ENCODE data around the gene MYT1.
A peak's percentile ranks its signal among the peaks of the same experiment; 100 is the strongest.
"Not testable (repeated sequence)": the region's sequence is repeated elsewhere in the genome, so short reads cannot be mapped to it uniquely, and the experiment has no call there.

MYT1 gene

GRCh38 chr20:64161356-64162238, 2.7 kb upstream of the MYT1 start:
- DNase-seq (ENCODE audit: low read depth, low spot score) = peak; percentile 20
- no peak overlapping the region for H3K4me3 ChIP-seq (ENCODE audit: low read length)

- DNase-seq (ENCODE audit: low read depth, low spot score) = no peak
- no peak overlapping the region for H3K4me3 ChIP-seq (ENCODE audit: low read length)
These were observed 1.9 kb upstream of the MYT1 start for GRCh38 chr20:64162239-64162910.

- no peak overlapping the region for H3K4me3 ChIP-seq (ENCODE audit: low read length)
- no peak for DNase-seq (ENCODE audit: low read depth, low spot score)
These were observed 503 bp upstream of the MYT1 start for GRCh38 chr20:64163776-64164122.

GRCh38 chr20:64165866-64166600, 1.8 kb downstream of the MYT1 start:
- DNase-seq (ENCODE audit: low read depth, low spot score) = no peak
- H3K4me3 ChIP-seq (ENCODE audit: low read length) = no peak overlapping the region

- H3K4me3 ChIP-seq (ENCODE audit: low read length) = no peak overlapping the region
- DNase-seq (ENCODE audit: low read depth, low spot score) = no peak
These were observed 2.7 kb downstream of the MYT1 start for GRCh38 chr20:64166721-64167615.

GRCh38 chr20:64167676-64168075, 3.4 kb downstream of the MYT1 start:
- no peak overlapping the region for H3K4me3 ChIP-seq (ENCODE audit: low read length)
- no peak for DNase-seq (ENCODE audit: low read depth, low spot score)

- no peak overlapping the region for H3K4me3 ChIP-seq (ENCODE audit: low read length)
- DNase-seq (ENCODE audit: low read depth, low spot score) = no peak
These were observed 4.3 kb downstream of the MYT1 start for GRCh38 chr20:64168381-64169090.

- no peak for DNase-seq (ENCODE audit: low read depth, low spot score)
- no peak overlapping the region for H3K4me3 ChIP-seq (ENCODE audit: low read length)
These were observed 4.9 kb downstream of the MYT1 start for GRCh38 chr20:64169091-64169560.

- DNase-seq (ENCODE audit: low read depth, low spot score) = no peak
These were observed 7.0 kb downstream of the MYT1 start for GRCh38 chr20:64171211-64171610.

GRCh38 chr20:64173116-64173515, 8.9 kb downstream of the MYT1 start:
- no peak overlapping the region for H3K4me3 ChIP-seq (ENCODE audit: low read length)
- DNase-seq (ENCODE audit: low read depth, low spot score) = no peak

More at GRCh38 chr20:64171211-64171610, 7.0 kb downstream of the MYT1 start:
- no peak overlapping the region for H3K4me3 ChIP-seq (ENCODE audit: low read length)

- no peak overlapping the region for H3K4me3 ChIP-seq (ENCODE audit: low read length)
These were observed 12.3 kb downstream of the MYT1 start for GRCh38 chr20:64176551-64176950.

GRCh38 chr20:64176971-64177370, 12.7 kb downstream of the MYT1 start:
- H3K4me3 ChIP-seq (ENCODE audit: low read length) = no peak overlapping the region
- DNase-seq (ENCODE audit: low read depth, low spot score) = no peak

More at GRCh38 chr20:64176551-64176950, 12.3 kb downstream of the MYT1 start:
- DNase-seq (ENCODE audit: low read depth, low spot score) = no peak

GRCh38 chr20:64177384-64177783, 13.1 kb downstream of the MYT1 start:
- no peak overlapping the region for H3K4me3 ChIP-seq (ENCODE audit: low read length)
- DNase-seq (ENCODE audit: low read depth, low spot score) = no peak

- DNase-seq (ENCODE audit: low read depth, low spot score) = no peak
- H3K4me3 ChIP-seq (ENCODE audit: low read length) = no peak overlapping the region
These were observed 13.5 kb downstream of the MYT1 start for GRCh38 chr20:64177787-64178186.

- not testable (repeated sequence) for DNase-seq (ENCODE audit: low read depth, low spot score); H3K4me3 ChIP-seq (ENCODE audit: low read length)
These were observed 14.7 kb downstream of the MYT1 start for GRCh38 chr20:64178925-64179324.

- H3K4me3 ChIP-seq (ENCODE audit: low read length) = no peak overlapping the region
These were observed 15.6 kb downstream of the MYT1 start for GRCh38 chr20:64179805-64180204.

GRCh38 chr20:64180673-64181072, 16.4 kb downstream of the MYT1 start:
- peak; percentile 18 for DNase-seq (ENCODE audit: low read depth, low spot score)
- H3K4me3 ChIP-seq (ENCODE audit: low read length) = no peak overlapping the region

More at GRCh38 chr20:64179805-64180204, 15.6 kb downstream of the MYT1 start:
- no peak for DNase-seq (ENCODE audit: low read depth, low spot score)

GRCh38 chr20:64181391-64181790, 17.1 kb downstream of the MYT1 start:
- no peak for DNase-seq (ENCODE audit: low read depth, low spot score)
- no peak overlapping the region for H3K4me3 ChIP-seq (ENCODE audit: low read length)
